Measurements from ENCODE around the gene TP53I11.

The TP53I11 gene

DNA sequence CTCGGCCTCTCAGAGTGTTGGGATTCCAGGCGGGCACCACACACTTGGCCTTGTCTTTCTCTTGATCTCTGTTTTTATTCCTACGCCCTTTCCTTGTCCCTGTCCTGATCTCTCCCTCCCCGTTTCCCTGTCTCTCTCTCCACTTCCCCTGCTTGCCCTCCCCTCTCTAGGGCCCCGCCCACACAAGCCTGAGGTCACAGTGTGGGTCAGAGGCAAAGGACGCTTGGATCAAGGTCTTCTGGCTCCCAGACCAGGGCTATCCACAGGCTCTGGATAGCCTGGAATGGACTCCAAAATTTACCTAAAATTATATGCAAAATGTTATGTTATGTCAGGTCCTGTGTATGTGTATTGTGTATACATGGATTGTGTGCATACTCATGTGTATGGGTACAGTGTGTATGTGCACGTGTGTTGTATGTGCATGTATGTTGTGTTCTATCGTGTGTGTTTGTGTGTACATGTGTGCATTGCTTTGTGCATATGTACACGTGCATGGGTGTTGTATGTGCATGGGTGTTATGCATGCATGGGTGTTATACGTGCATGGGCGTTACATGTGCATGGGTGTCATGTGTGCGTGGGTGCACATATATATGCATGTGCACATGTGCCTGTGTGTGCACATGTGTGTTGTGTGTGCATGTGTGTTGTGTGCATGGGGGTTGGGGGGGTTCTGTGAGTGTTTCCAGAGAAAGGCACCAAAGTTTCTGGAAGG, 38.3 kb downstream of the TP53I11 start:
- DNase-seq (ENCODE audit: low read depth in 2 of 2): no peak
- H3K4me3 ChIP-seq (replicated peaks in 1 of 2; ENCODE audit: low read depth in 2 of 2, low read length in 2 of 2): no peak overlapping the region
- TF ChIP-seq, protein P1, sequence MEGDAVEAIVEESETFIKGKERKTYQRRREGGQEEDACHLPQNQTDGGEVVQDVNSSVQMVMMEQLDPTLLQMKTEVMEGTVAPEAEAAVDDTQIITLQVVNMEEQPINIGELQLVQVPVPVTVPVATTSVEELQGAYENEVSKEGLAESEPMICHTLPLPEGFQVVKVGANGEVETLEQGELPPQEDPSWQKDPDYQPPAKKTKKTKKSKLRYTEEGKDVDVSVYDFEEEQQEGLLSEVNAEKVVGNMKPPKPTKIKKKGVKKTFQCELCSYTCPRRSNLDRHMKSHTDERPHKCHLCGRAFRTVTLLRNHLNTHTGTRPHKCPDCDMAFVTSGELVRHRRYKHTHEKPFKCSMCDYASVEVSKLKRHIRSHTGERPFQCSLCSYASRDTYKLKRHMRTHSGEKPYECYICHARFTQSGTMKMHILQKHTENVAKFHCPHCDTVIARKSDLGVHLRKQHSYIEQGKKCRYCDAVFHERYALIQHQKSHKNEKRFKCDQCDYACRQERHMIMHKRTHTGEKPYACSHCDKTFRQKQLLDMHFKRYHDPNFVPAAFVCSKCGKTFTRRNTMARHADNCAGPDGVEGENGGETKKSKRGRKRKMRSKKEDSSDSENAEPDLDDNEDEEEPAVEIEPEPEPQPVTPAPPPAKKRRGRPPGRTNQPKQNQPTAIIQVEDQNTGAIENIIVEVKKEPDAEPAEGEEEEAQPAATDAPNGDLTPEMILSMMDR (IDR thresholded peaks at IDR 0.05; ENCODE audit: low read depth, low read length): no peak

DNA sequence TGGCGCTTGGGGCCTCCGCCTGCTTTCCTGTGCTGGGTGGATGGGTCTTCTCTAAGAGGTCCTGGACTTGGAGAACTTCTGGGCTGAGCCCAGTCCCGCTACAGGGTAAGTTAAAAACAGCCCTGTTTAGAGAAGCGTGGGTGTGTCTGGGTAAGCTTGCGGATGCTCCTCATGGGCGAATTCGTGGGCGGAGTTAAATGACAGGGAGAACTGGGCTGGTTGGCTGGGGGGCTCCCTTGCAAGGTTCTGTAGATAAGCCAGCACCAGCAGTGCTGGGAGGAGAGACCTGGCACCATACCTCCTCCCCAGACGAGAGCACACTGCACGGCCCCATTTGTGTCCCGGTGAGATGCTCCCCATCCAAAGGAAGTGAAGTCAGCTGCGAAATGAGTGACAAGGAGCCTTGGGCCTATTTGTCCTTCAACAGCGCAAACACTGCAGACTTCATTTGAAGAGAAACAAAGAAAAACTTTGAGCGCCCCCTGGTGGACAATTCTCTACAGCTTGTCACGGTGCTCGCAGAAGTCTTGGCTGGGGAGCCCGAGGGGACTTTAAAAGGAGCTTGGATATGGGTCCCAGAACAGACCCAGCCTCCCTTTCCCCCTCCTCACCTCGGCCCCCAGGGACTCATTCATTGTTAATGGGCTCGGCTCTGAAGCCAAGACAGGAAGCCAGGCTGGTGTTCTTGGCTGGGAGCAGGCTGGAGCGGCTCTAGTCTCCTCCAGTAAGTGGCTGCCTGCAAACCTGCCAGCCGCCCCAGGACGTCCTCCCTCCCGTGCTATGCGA, 39.5 kb downstream of the TP53I11 start:
- TF ChIP-seq, protein P1 (IDR thresholded peaks at IDR 0.05; ENCODE audit: low read depth, low read length): peak; percentile 63
- peak; percentile 87 to 90 for DNase-seq (ENCODE audit: low read depth in 2 of 2)
- H3K4me3 ChIP-seq (replicated peaks in 1 of 2; ENCODE audit: low read depth in 2 of 2, low read length in 2 of 2): no peak overlapping the region

DNA sequence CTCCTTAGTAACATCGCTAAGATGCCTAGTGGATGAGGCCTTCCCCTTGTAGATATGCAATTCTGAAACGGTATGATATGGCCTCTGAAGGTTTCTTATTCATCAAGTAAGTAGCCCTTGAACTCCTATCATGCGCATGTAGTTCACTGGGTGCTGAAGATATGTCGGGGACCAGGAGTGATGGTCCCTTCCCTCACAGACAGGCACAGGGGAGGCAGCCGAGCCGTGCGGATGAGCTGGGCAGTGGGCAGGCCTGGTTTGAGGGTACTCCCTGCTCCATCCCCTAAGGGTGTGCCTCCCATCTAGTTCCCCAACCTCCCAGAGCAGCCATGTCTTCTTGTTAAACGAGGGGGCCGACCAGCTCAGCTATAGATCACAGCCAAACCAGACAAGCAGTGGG, 40.1 kb downstream of the TP53I11 start:
- TF ChIP-seq, protein P1 (IDR thresholded peaks at IDR 0.05; ENCODE audit: low read depth, low read length): no peak
- H3K4me3 ChIP-seq (replicated peaks in 1 of 2; ENCODE audit: low read depth in 2 of 2, low read length in 2 of 2): no peak overlapping the region
- no peak for DNase-seq (ENCODE audit: low read depth in 2 of 2)

DNA sequence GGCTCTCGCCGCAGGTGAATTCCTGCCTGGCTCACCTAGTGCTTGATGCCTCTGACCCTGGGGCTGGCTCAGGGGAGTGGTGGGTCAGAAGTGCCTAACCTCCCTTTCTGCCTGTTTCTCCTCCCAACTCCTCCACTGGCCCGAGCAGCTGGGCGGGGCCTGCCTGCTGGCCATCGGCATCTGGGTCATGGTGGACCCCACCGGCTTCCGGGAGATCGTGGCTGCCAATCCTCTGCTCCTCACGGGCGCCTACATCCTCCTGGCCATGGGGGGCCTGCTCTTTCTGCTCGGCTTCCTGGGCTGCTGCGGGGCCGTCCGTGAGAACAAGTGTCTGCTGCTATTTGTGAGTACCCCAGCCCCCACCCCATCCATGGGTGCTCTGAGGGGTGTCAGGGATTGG, 41.1 kb downstream of the TP53I11 start:
- TF ChIP-seq, protein P1 (IDR thresholded peaks at IDR 0.05; ENCODE audit: low read depth, low read length): no peak
- DNase-seq (ENCODE audit: low read depth in 2 of 2): no peak
- H3K4me3 ChIP-seq (replicated peaks in 1 of 2; ENCODE audit: low read depth in 2 of 2, low read length in 2 of 2): no peak overlapping the region

DNA sequence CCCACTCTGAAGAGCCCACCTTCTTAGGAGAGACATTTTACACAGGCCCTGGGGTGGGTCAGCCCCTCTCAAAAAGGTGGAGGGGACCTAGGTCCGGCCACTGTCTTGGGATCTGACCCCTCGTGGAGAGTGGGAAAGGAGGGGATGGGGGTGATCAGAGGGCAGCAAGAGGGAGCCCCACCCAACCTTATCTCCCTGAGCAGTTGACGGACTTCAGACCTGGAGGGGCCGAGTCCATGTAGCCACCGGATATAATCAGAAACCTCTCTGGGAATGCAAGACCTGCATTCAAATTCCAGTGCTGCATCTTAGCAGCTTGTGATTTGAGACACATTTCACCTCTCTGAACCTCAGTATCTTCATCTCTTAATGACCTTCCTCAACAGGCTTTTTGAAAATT, 44.0 kb downstream of the TP53I11 start:
- H3K4me3 ChIP-seq (replicated peaks in 1 of 2; ENCODE audit: low read depth in 2 of 2, low read length in 2 of 2): no peak overlapping the region
- TF ChIP-seq, protein P1 (IDR thresholded peaks at IDR 0.05; ENCODE audit: low read depth, low read length): no peak
- DNase-seq (ENCODE audit: low read depth in 2 of 2): no peak

DNA sequence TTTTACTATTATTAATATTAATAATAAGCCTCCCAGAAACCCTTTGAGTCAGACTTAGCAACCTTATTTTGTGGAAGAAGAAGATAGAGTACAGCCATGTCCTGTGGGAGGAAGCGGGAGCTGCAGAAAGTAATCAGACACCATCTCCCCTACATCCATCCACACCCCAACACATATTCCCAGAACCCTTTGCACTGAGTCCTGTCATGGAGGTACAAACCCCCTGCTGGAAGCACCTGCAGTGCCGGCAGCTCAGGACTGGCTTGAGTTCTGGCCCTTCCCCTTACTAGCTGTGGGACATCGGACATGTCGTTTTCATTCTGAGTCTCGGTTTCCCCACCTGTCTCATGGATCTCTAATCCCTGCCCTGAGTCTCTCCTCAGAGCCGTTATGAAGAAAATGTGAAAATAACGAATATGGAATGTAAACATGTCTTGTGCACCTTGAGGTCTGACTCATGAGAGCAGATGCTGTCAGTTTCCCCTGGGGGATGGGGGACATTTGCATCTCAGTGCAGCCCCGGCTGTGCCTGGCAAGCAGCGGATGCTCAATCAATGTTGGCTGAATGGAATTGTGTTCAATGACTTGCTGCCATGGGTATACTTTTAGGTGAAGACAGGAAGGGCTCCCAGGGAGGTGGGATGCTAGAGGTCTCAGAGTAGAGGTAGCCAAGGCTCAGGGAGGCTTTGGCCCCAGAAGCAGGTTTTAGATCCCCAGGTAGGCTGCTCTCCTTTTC, 45.4 kb downstream of the TP53I11 start:
- no peak for DNase-seq (ENCODE audit: low read depth in 2 of 2)
- H3K4me3 ChIP-seq (replicated peaks in 1 of 2; ENCODE audit: low read depth in 2 of 2, low read length in 2 of 2): no peak overlapping the region
- TF ChIP-seq, protein P1 (IDR thresholded peaks at IDR 0.05; ENCODE audit: low read depth, low read length): no peak
